ENCODE results near the gene TUBA4B.

Gene TUBA4B

GRCh38 chr2:219218732-219219701, 34.0 kb upstream of the TUBA4B start, which contains the start of gene ABCB6:
ABCB6 (minus strand) TSS chr2:219218958; CDS start chr2:219218673, 285 bp downstream.
- DNase-seq (ENCODE audit: low spot score) = peak; percentile 96

GRCh38 chr2:219219784-219220532, 33.1 kb upstream of the TUBA4B start:
- no peak for DNase-seq (ENCODE audit: low spot score)

- no peak for DNase-seq (ENCODE audit: low spot score)
Measured at GRCh38 chr2:219220652-219221402, 32.2 kb upstream of the TUBA4B start.

GRCh38 chr2:219221957-219222518, 31.0 kb upstream of the TUBA4B start:
- no peak for DNase-seq (ENCODE audit: low spot score)

DNA sequence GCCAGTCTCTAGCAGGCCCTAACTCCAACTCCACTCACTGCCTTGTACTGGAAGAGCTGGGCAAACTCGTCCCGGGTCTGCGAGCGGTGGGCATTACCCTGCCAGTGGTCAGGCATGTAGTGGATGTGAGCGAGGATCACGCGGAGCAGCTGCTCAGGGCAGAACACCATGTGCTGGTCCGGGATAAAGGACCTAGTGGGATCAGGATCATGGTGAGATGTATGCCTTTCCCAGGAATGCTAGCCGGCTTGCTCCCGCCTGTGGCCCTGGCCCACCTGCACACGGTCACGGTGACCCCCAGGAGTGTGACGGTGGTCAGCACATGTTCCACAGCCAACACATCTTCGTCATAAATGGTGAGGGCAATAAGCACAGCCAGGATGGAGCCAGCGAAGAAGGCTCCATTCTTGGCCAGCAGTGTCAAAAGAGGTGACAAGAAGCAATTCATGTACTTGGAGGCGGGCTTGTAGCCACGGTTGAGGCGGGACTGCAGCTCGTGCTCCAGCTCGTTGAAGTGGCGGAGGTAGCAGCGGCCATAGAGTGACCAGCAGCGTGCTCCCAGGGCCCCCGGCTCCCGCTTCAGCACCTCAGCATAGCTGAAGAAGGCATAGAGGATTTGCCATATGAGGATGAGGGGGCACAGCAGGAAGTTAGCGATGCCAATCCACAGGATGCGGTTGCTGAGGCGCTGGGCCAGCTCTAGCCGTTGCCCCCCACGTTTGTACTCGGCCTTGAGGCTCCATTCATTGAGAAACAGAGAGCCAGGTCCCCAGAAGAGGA, 29.0 kb upstream of the TUBA4B start:
- no peak for DNase-seq (ENCODE audit: low spot score)

DNA sequence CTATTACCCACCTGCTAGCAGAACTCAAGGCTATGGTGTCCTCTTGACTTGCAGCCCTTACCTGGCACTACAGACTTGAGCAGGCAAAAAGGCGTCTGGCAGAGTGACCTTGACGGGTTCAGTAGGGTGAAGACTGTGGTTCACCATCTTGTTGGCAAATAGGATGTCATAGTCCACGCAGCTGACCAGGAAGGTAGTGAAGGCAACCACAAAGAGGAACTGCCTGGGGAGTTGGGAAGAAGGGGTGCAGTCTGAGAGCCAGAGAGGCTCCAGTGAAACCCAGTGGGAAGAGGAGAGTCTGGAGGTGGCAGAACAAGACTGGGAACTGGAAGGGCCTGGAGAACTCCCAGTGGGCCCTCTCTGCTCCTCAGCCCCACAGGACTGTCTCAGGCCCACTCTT, 27.7 kb upstream of the TUBA4B start:
- no peak for DNase-seq (ENCODE audit: low spot score)

- no peak for DNase-seq (ENCODE audit: low spot score)
Measured at GRCh38 chr2:219228041-219228910, 24.8 kb upstream of the TUBA4B start.

DNA sequence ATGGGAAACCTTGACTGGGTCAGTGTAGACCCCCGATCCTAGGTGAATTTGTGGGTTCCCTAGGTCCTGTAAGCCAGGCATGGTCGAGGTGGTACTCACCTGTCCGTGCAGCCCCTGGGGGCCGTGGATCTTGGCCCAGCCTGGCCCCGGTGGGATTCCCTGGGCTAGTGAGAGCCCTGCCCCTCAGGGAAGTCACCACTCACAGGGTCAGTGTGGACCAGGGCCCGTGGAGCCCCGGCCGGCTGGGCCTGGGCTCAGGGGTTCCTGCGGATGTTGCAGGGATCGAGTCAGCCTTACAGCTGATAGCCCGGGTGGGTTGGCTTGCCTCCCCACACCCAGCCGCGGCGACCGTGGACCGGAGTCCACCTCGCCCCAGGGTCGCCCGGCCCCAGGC, 24.1 kb upstream of the TUBA4B start:
- DNase-seq (ENCODE audit: low spot score) = no peak

- peak; percentile 99 for DNase-seq (ENCODE audit: low spot score)
Measured at GRCh38 chr2:219229305-219230058, 23.6 kb upstream of the TUBA4B start, which contains the start of the genes ANKZF1 and ATG9A. ANKZF1 (plus strand) TSS chr2:219229806; CDS start chr2:219230258, 452 bp downstream. ATG9A (minus strand) TSS chr2:219229636; CDS start chr2:219228024, 1,612 bp downstream.

DNA sequence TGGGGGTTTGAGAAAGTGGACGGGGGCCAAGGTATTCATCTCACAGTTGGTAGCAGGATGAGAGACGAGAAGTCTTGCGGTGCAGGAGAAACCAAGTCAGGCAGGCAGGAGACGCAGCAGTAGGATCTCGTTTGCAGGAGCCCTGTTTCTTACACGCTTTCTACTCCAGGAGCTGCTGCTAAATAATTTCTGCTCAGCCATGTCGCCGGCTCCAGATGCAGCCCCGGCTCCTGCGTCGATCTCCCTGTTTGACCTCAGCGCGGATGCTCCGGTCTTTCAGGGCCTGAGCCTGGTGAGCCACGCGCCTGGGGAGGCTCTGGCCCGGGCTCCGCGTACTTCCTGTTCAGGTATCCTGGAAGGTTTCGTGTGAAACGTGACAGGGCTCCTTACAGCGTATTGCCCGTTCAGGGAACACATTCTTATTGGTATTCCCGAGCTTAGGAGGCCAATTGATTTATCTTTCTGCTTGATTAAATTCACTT, 22.9 kb upstream of the TUBA4B start:
- DNase-seq (ENCODE audit: low spot score) = no peak

DNA sequence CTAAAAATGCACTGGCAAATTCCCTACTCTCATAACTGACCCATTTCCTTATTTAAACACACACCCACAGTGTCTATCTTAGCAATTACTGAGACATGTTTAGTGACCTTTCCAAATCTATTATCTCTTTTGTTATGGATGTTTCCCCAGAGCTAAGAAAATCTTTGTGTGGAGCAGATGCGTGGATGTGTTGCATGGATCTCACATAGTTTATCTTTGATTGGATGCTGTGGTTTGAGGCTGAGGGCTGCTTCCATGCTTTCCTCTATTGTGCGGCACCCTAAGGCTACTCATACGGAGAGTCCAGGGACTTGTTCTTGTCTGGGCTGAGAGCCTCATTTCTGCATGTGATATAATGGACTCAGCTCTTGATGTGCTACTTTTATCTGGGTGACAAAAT, 18.7 kb upstream of the TUBA4B start:
- no peak for DNase-seq (ENCODE audit: low spot score)

DNA sequence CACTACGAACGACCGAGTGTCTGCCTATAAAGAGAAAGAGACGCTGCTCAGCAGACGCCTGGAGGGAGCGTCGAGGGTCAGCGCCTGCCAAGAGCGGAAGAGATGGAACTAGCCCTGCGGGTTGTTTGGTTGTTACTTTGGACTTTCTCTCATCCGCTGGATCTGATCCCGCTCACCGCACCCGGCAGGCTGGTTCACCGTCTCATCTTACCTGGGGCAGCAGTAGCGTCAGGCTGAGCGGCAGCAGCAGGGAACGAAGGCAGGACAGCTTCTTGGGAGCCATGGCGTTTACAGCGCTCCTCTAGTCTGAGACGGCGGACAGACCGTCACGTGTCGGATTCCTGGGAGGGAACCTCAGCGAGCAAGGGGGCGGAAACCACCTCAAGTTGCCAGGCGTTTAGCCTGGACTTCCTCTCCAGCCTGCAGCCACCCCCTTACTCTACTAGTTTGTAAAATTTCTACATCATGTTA, 9.7 kb upstream of the TUBA4B start:
- no peak for DNase-seq (ENCODE audit: low spot score)

GRCh38 chr2:219244789-219245147, 8.3 kb upstream of the TUBA4B start:
- DNase-seq (ENCODE audit: low spot score) = no peak

DNA sequence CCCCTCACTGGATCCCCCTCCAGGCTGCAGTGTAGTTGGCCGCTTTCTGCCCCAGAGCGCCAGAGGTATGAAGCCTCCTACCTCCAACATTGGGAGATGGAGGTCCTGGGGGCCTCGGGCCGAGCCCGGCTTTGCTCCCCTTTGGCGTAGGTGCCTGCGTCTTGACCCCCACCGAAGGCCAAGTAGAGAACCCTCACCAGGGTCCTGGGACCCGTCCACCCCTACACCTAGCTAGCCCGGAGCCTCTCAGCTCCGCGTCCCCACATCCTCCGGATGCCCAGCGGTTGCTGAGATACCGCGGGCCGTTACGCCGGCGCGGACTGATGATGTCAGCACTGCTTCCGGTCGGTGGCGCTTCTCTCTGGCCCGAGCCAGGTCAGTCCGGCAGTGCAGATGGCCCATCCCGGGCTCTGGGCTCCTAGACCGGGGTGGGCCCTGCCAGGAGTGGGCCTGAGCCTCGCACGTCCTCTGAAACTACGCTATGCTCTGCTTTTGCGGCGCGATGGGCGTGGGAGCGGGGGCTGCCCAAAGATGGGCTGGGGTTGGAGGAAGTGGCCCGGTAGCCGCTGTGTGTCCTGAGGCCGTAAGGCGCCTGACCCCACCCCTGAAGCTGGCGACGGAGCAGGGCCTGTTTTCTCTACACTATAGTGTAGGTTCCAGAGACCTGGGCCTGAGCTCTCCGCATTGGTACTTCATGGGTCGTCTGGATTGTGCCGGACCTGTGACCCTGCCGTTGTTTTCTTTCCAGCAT, 7.7 kb upstream of the TUBA4B start, which contains the start of the genes GLB1L and STK16:
GLB1L (minus strand) TSS at position 297 of the 751 bp plus-strand sequence. CDS start 1,871 bp downstream, outside the sequence.
STK16 (plus strand) TSS at position 332 of the 751 bp plus-strand sequence. CDS start 521 bp downstream, outside the sequence.
- peak; percentile 91 for DNase-seq (ENCODE audit: low spot score)

DNA sequence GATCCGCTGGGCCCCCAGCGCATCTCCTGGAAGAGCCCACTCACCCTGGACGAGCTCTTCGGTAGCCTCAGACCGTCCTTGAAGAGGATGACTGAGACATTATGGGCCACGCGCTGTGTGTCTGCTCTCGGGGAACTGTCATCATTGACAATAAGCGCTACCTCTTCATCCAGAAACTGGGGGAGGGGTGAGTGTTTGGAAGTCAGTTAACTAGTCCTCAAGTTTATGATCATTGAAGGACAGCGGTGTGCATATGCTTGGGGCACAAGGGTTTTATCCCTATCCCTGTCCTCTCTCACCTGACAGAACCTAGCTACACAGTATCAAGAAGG, 7.2 kb upstream of the TUBA4B start:
- DNase-seq (ENCODE audit: low spot score) = no peak

DNA sequence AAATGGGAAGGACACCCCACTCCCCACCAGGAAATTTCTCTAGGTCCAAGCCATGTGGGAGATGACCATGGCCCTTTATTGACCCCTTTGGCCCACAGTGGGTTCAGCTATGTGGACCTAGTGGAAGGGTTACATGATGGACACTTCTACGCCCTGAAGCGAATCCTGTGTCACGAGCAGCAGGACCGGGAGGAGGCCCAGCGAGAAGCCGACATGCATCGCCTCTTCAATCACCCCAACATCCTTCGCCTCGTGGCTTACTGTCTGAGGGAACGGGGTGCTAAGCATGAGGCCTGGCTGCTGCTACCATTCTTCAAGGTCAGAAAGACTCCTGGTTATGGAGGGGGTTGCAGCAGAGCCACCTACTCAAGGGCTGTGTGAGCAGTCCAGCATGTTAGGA, 6.5 kb upstream of the TUBA4B start:
- DNase-seq (ENCODE audit: low spot score) = no peak

Measured in SK-N-DZ (cell line).